HG03469 (cell line): ENCODE results near the gene SLC39A11.
"Not testable (repeated sequence)": the region's sequence is repeated elsewhere in the genome, so short reads cannot be mapped to it uniquely, and the experiment has no call there.

Experiments
- ATAC-seq: cut with Tn5 transposase; IDR thresholded peaks from one replicate; pipeline ENCODE4 v1.9.1; 2021; ENCODE audit warnings: mild to moderate bottlenecking, moderate library complexity, moderate number of reproducible peaks; ENCODE audit not compliant: unreplicated experiment

Gene SLC39A11

GRCh38 chr17:72772331-72772821 lies 320.1 kb downstream of the SLC39A11 start:
- no peak for ATAC-seq

GRCh38 chr17:72771734-72772133 lies 320.8 kb downstream of the SLC39A11 start:
- no peak for ATAC-seq

GRCh38 chr17:72766761-72767356 lies 325.6 kb downstream of the SLC39A11 start:
- ATAC-seq = no peak

GRCh38 chr17:72765368-72766153 lies 326.9 kb downstream of the SLC39A11 start:
- no peak for ATAC-seq

- ATAC-seq = no peak
These were observed 327.9 kb downstream of the SLC39A11 start for GRCh38 chr17:72764632-72765041.

- ATAC-seq = no peak
These were observed 328.5 kb downstream of the SLC39A11 start for GRCh38 chr17:72763981-72764380.

- ATAC-seq = not testable (repeated sequence)
These were observed 330.5 kb downstream of the SLC39A11 start for GRCh38 chr17:72761893-72762575.

GRCh38 chr17:72761431-72761830 lies 331.1 kb downstream of the SLC39A11 start:
- ATAC-seq = no peak

- ATAC-seq = no peak
These were observed 332.1 kb downstream of the SLC39A11 start for GRCh38 chr17:72760368-72760767.

GRCh38 chr17:72759301-72759700 lies 333.2 kb downstream of the SLC39A11 start:
- no peak for ATAC-seq

- ATAC-seq = no peak
These were observed 336.2 kb downstream of the SLC39A11 start for GRCh38 chr17:72756256-72756655.

- no peak for ATAC-seq
These were observed 338.0 kb downstream of the SLC39A11 start for GRCh38 chr17:72754513-72754912.

- no peak for ATAC-seq
These were observed 340.7 kb downstream of the SLC39A11 start for GRCh38 chr17:72751746-72752145.

- ATAC-seq = no peak
These were observed 343.3 kb downstream of the SLC39A11 start for GRCh38 chr17:72749119-72749572.

GRCh38 chr17:72747501-72747900 lies 345.0 kb downstream of the SLC39A11 start:
- ATAC-seq = no peak

GRCh38 chr17:72745241-72745640 lies 347.2 kb downstream of the SLC39A11 start:
- ATAC-seq = no peak

GRCh38 chr17:72743037-72743467 lies 349.4 kb downstream of the SLC39A11 start:
- ATAC-seq = no peak

- no peak for ATAC-seq
These were observed 355.3 kb downstream of the SLC39A11 start for GRCh38 chr17:72737151-72737690.

- ATAC-seq = no peak
These were observed 356.9 kb downstream of the SLC39A11 start for GRCh38 chr17:72735592-72735991.

GRCh38 chr17:72735048-72735447 lies 357.4 kb downstream of the SLC39A11 start:
- ATAC-seq = no peak

- ATAC-seq = no peak
These were observed 357.9 kb downstream of the SLC39A11 start for GRCh38 chr17:72734613-72735012.
